ENCODE data around the gene SYNM.

DNA sequence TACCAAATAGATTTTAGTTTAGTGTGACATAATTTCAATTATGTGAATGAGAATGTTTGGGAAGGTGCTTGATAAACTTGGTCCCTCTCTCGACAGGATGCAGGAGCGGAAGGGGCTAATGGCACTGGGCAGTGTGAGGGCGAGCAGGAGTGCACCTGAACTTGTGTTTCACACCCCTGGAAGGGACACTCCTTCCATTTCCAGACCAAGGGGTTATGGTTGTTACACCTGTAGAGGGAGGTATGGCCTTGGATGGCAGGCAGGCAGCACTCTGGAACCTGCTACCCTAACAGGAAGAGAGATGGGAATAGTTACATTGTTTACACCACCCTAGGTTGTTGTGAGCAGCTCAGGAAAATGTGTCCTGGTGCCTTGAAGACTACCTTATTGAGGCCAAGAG lies 22.1 kb downstream of the SYNM start:
- TF ChIP-seq CTCF (IDR thresholded peaks at IDR 0.05) (no peak), POLR2A (IDR thresholded peaks at IDR 0.05) (no peak)
